Measurements from ENCODE around the gene WDR88. TPM values are rescaled to one million over a fixed set of nuclear protein-coding genes. Genes with fewer than 3 reads are reported as not detected.
"Not testable (repeated sequence)": the region's sequence is repeated elsewhere in the genome, so short reads cannot be mapped to it uniquely, and the experiment has no call there.

Gene WDR88
- total RNA-seq, 4 donors from 2014 or later: not detected

- no peak for DNase-seq
- Histone ChIP-seq H3K4me3 (no peak overlapping the region), H3K4me1 (peaks cover 0 to 13% (median 6%) of the 10 kb centered on the region in 4 donors), H3K9me3 (no peaks in the 10 kb centered on the region), H3K36me3 (no peaks in the 10 kb centered on the region), H3K27ac (no peak overlapping the region), H3K27me3 (no peaks in the 10 kb centered on the region)
- WGBS, 2 donors (ENCODE audit: low coverage in 1 of 2): 43 to 60% methylated on average over 4 to 11 of the region's 11 CpGs
- TF ChIP-seq EP300 (IDR thresholded peaks at IDR 0.05; ENCODE audit: low read depth) (no peak), POLR2AphosphoS5 (IDR thresholded peaks at IDR 0.05) (no peak), CTCF (IDR thresholded peaks at IDR 0.05) (no peak), POLR2A (IDR thresholded peaks at IDR 0.05) (no peak)
- intact Hi-C loops (cut with DNase I; ENCODE audit: low total_unique reads) (no loop called here), in situ Hi-C loops (cut with MboI; ENCODE audit: low pct_ligation_motif_present in 1 of 4, low pct_unique_long_range_greater_than_20kb in 1 of 4, low sequenced_read_pairs in 3 of 4) (no loop called here)
These were observed 54.7 kb downstream of the WDR88 start for GRCh38 chr19:33186431-33187182.

DNA sequence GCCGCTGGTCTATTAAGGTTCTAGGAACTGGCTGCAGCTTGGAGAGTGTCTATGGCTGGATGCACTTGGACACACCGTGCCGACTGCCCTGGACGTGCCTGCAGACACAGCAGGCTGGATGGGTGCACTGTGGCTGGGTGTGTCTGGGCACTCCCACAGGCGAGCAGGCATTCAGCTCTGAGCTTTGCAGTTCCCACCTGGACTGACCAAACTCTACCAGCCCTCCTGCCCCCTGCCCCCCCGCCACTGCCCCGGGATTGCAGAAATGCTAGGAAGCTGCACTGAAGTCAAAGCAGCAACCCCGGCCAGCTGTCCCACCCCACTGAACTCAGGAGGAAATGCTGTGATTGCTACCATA lies 55.2 kb downstream of the WDR88 start:
- H3K4me3 ChIP-seq: no peak overlapping the region
- no peaks in the 10 kb centered on the region for H3K36me3 ChIP-seq
- in situ Hi-C loops (cut with MboI; ENCODE audit: low pct_ligation_motif_present in 1 of 4, low pct_unique_long_range_greater_than_20kb in 1 of 4, low sequenced_read_pairs in 3 of 4) (no loop called here), intact Hi-C loops (cut with DNase I; ENCODE audit: low total_unique reads) (no loop called here)
- peaks cover 1% of the 10 kb centered on the region for H3K27me3 ChIP-seq
- TF ChIP-seq CTCF (IDR thresholded peaks at IDR 0.05): no peak
- peaks cover 0 to 13% (median 6%) of the 10 kb centered on the region in 4 donors for H3K4me1 ChIP-seq
- H3K9me3 ChIP-seq: no peaks in the 10 kb centered on the region
- no peak overlapping the region for H3K27ac ChIP-seq
- WGBS, 2 donors (ENCODE audit: low coverage in 1 of 2): 20 to 27% methylated on average over 1 to 8 of the region's 8 CpGs
- peak; percentile 77 for DNase-seq

- DNase-seq: no peak
- H3K36me3 ChIP-seq: no peaks in the 10 kb centered on the region
- H3K27me3 ChIP-seq: peaks cover 19% of the 10 kb centered on the region
- H3K4me3 ChIP-seq: no peak overlapping the region
- in situ Hi-C loops (cut with MboI; ENCODE audit: low pct_ligation_motif_present in 1 of 4, low pct_unique_long_range_greater_than_20kb in 1 of 4, low sequenced_read_pairs in 3 of 4): no loop called here
- TF ChIP-seq EP300 (IDR thresholded peaks at IDR 0.05; ENCODE audit: low read depth) (no peak), POLR2AphosphoS5 (IDR thresholded peaks at IDR 0.05) (no peak), CTCF (IDR thresholded peaks at IDR 0.05) (no peak), POLR2A (IDR thresholded peaks at IDR 0.05) (no peak)
- peaks cover 0 to 13% (median 6%) of the 10 kb centered on the region in 4 donors for H3K4me1 ChIP-seq
- intact Hi-C loops (cut with DNase I; ENCODE audit: low total_unique reads): no loop called here
- H3K9me3 ChIP-seq: no peaks in the 10 kb centered on the region
- 0% methylated on average over 1 of the region's 1 CpG; no CpG with 5 or more reads in 1 of the 2 donors for WGBS, 2 donors (ENCODE audit: low coverage in 1 of 2)
- no peak overlapping the region for H3K27ac ChIP-seq
These were observed 57.5 kb downstream of the WDR88 start for GRCh38 chr19:33189453-33189852.

DNA sequence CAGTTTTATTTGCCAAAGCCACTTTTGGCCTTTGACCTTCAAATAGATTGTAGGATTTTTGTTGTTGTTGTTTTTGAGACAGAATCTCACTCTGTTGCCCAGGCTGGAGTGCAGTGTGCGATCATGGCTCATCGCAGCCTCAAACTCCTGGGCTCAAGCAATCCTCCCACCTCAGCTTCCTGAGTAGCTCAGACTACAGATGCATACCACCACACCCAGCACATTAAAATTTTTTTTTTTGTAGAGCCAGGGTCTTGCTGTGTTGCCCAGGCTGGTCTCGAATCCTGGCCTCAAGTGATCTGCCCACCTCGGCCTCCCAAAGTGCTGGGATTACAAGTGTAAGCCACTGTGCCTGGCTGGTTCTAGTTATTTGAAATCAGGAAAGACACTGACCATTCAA lies 59.2 kb downstream of the WDR88 start:
- H3K36me3 ChIP-seq; H3K9me3 ChIP-seq; in situ Hi-C loops (cut with MboI; ENCODE audit: low pct_ligation_motif_present in 1 of 4, low pct_unique_long_range_greater_than_20kb in 1 of 4, low sequenced_read_pairs in 3 of 4); intact Hi-C loops (cut with DNase I; ENCODE audit: low total_unique reads); DNase-seq; H3K27ac ChIP-seq; H3K4me3 ChIP-seq: not testable (repeated sequence)
- 89 to 100% methylated on average over 2 to 4 of the region's 4 CpGs for WGBS, 2 donors (ENCODE audit: low coverage in 1 of 2)
- Histone ChIP-seq H3K4me1 (peaks cover 0 to 25% (median 17%) of the 10 kb centered on the region in 4 donors), H3K27me3 (peaks cover 19% of the 10 kb centered on the region)

DNA sequence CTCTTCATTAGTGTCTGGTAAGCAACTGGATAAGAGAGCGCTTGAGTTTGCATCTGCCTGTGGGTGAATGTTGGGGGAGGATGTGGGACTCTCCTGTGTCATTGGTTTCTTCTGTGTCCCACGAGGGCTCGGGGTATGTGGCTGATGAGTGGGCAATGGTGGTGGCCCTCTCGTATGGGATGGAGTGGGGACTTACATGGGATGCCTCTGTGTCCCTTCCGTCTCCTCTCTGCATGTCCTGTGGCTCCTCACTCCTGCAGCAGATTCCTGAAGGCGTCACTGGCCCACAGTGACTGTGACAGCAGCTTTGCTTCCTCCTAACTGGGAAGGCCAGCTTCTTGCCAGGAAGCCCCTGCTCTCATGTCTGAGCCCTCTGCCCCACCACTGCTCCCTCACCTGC lies 59.6 kb downstream of the WDR88 start:
- H3K27me3 ChIP-seq: peaks cover 19% of the 10 kb centered on the region
- WGBS, 2 donors (ENCODE audit: low coverage in 1 of 2): 88% methylated on average over 6 of the region's 6 CpGs; no CpG with 5 or more reads in 1 of the 2 donors
- H3K4me3 ChIP-seq: no peak overlapping the region
- intact Hi-C loops (cut with DNase I; ENCODE audit: low total_unique reads): no loop called here
- in situ Hi-C loops (cut with MboI; ENCODE audit: low pct_ligation_motif_present in 1 of 4, low pct_unique_long_range_greater_than_20kb in 1 of 4, low sequenced_read_pairs in 3 of 4): no loop called here
- H3K4me1 ChIP-seq: peaks cover 0 to 26% (median 17%) of the 10 kb centered on the region in 4 donors
- DNase-seq: no peak
- no peaks in the 10 kb centered on the region for H3K9me3 ChIP-seq
- no peak overlapping the region for H3K27ac ChIP-seq
- H3K36me3 ChIP-seq: no peaks in the 10 kb centered on the region
- no peak for TF ChIP-seq POLR2A (IDR thresholded peaks at IDR 0.05)
- TF ChIP-seq POLR2AphosphoS5 (IDR thresholded peaks at IDR 0.05): no peak
- TF ChIP-seq EP300 (IDR thresholded peaks at IDR 0.05; ENCODE audit: low read depth): no peak

Data from transverse colon (tissue), 4 donors.